Mesendoderm (in vitro differentiated cells): Measurements from ENCODE around the gene CCDC177.

ENCODE experiments used
- DNase-seq: peaks from one replicate; pipeline ENCODE4 v3.0.0; 2013
- H2AK5ac ChIP-seq: 2 replicates; pipeline ENCODE4 v1.6.1; 2013; ENCODE audit warnings: low read length, inconsistent platforms
- H2BK120ac ChIP-seq: 2 replicates; pipeline ENCODE4 v1.6.1; 2013; ENCODE audit warnings: low read depth, mild to moderate bottlenecking, low read length, moderate library complexity, mixed read lengths
- H2BK15ac ChIP-seq: replicated peaks from 2 replicates; pipeline ENCODE4 v1.6.1; 2013; ENCODE audit warnings: low read depth, mild to moderate bottlenecking, moderate library complexity
- H2BK5ac ChIP-seq: 2 replicates; pipeline ENCODE4 v1.6.1; 2013; ENCODE audit warnings: low read length, inconsistent platforms
- H3K18ac ChIP-seq: 2 replicates; pipeline ENCODE4 v1.6.1; 2013; ENCODE audit warnings: mild to moderate bottlenecking, low read length, mixed read lengths
- H3K23ac ChIP-seq: one replicate; pipeline ENCODE4 v1.6.1; 2013; ENCODE audit warnings: low read length
- H3K27ac ChIP-seq: 2 replicates; pipeline ENCODE4 v1.5.1; 2013; ENCODE audit warnings: low read depth, mild to moderate bottlenecking, inconsistent platforms, low read length, moderate library complexity
- H3K27me3 ChIP-seq: 2 replicates; pipeline ENCODE4 v1.6.1; 2013; ENCODE audit warnings: low read length, control low read depth, mild to moderate bottlenecking, inconsistent platforms; ENCODE audit not compliant: insufficient read depth, poor library complexity
- H3K36me3 ChIP-seq: 2 replicates; pipeline ENCODE4 v1.6.1; 2013; ENCODE audit warnings: low read length, inconsistent platforms; ENCODE audit not compliant: control insufficient read depth, insufficient read depth
- H3K4ac ChIP-seq: one replicate; pipeline ENCODE4 v1.6.1; 2013; ENCODE audit warnings: low read depth, mild to moderate bottlenecking, low read length, moderate library complexity
- H3K4me1 ChIP-seq: 2 replicates; pipeline ENCODE4 v1.6.1; 2013; ENCODE audit warnings: low read depth, low read length, inconsistent platforms; ENCODE audit not compliant: control insufficient read depth
- H3K4me2 ChIP-seq: 2 replicates; pipeline ENCODE4 v1.6.1; 2013; ENCODE audit warnings: low read length
- H3K4me3 ChIP-seq: 2 replicates; pipeline ENCODE4 v1.5.1; 2013; ENCODE audit warnings: mild to moderate bottlenecking, low read length
- H3K56ac ChIP-seq: one replicate; pipeline ENCODE4 v1.6.1; 2013; ENCODE audit warnings: low read length
- H3K79me1 ChIP-seq: 2 replicates; pipeline ENCODE4 v1.6.1; 2013; ENCODE audit warnings: low read length, inconsistent platforms
- H3K79me2 ChIP-seq: 2 replicates; pipeline ENCODE4 v1.6.1; 2013; ENCODE audit warnings: mild to moderate bottlenecking, low read length; ENCODE audit not compliant: control insufficient read depth, insufficient read depth
- H3K9ac ChIP-seq: 2 replicates; pipeline ENCODE4 v1.6.1; 2013; ENCODE audit warnings: low read length, inconsistent platforms
- H4K5ac ChIP-seq: one replicate; pipeline ENCODE4 v1.6.1; 2013; ENCODE audit warnings: low read length
- H4K8ac ChIP-seq: one replicate; pipeline ENCODE4 v1.6.1; 2013; ENCODE audit warnings: low read depth, mild to moderate bottlenecking, control low read depth, low read length, moderate library complexity
- WGBS: extraction: QIAGEN DNeasy Blood & Tissue Kit; methylation state at CpG from one replicate; pipeline ENCODE4 v1.1.7; 2013; ENCODE audit warnings: low lambda C conversion rate, missing lambda C conversion rate; ENCODE audit not compliant: insufficient coverage; ENCODE audit errors: extremely low coverage; 5-methylcytosine and 5-hydroxymethylcytosine counted together

The CCDC177 gene

DNA sequence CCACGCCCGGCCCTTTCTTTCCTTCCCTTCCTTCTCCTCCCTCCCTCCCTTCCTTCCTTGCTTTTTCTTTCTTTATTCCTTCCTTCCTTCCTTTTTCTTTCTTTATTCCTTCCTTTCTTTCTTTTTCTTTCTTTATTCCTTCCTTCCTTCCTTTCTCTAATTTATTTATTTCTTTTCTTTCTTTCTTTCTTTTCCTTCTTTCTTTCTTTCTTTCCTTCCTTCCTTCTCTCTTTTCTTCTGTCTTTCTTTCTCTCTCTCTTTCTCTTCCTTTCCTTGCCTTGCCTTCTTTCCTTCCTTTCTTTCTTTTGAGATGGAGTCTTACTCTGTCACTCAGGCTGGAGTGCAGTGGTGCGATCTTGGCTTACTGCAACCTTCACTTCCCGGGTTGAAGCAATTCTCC lies 15.9 kb downstream of the CCDC177 start:
- WGBS, result no CpG with 5 or more reads among the region's 4 CpGs
- H3K4me1 ChIP-seq, result peaks cover 11% of the 10 kb centered on the region
- H3K56ac ChIP-seq, result no peak overlapping the region
- H4K5ac ChIP-seq, result no peak overlapping the region
- H3K18ac ChIP-seq, result no peak overlapping the region
- H3K79me2 ChIP-seq, result no peaks in the 10 kb centered on the region
- H3K79me1 ChIP-seq, result no peaks in the 10 kb centered on the region
- no peak overlapping the region for H2AK5ac ChIP-seq
- H3K23ac ChIP-seq, result no peak overlapping the region
- no peak for DNase-seq
- H2BK5ac ChIP-seq, result no peak overlapping the region
- no peak overlapping the region for H2BK120ac ChIP-seq
- H3K9ac ChIP-seq, result no peak overlapping the region
- H3K27me3 ChIP-seq, result no peaks in the 10 kb centered on the region
- H3K27ac ChIP-seq, result no peak overlapping the region
- no peak overlapping the region for H3K4me3 ChIP-seq
- no peak overlapping the region for H3K4ac ChIP-seq
- H3K36me3 ChIP-seq, result no peaks in the 10 kb centered on the region
- no peak overlapping the region for H2BK15ac ChIP-seq
- no peak overlapping the region for H3K4me2 ChIP-seq
- H4K8ac ChIP-seq, result no peak overlapping the region

DNA sequence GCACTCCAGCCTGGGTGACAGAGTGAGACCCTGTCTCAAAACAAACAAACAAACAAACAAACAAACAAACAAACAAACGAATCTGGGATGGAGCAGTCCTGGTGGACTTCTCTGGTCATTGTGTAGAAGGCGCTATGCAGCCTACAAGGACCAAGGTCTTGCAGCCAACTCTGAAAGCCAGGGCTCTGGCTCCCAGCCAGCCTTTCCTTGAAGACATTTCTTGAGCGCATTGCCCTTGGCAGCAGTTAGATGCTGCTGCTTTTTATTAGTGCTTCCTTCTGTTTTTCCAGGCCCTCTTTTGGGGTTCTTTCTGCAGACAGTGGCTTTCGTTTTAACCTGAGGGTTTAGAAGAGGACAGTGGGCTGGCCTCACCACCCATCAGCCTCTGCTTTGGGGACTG lies 20.2 kb downstream of the CCDC177 start:
- H2AK5ac ChIP-seq, result no peak overlapping the region

DNA sequence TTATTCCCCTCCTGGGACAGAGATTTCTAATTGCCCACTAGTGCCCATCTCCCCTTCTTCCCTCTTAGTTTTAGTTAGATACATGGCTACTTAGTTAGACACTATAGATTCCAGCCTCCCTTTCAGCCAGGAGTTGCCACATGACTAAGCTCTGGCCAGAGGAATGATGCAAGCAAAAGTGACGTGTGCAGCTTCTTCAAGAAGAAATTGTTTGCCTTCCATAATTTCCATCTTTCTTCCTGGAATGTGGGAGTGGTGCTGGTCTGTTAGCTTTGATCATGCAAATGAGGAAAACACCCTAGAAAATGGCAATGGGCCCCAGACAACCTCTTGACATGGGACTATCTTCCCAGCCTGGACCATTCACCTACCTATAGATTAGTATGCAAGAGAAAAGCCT lies 21.4 kb downstream of the CCDC177 start:
- Histone ChIP-seq H3K56ac (no peak overlapping the region), H2BK5ac (no peak overlapping the region), H2BK15ac (no peak overlapping the region), H2AK5ac (no peak overlapping the region), H3K79me2 (no peaks in the 10 kb centered on the region), H3K27ac (no peak overlapping the region), H3K4ac (no peak overlapping the region), H3K36me3 (no peaks in the 10 kb centered on the region), H3K18ac (no peak overlapping the region), H3K4me1 (no peaks in the 10 kb centered on the region), H3K9ac (no peak overlapping the region), H2BK120ac (no peak overlapping the region), H4K5ac (no peak overlapping the region), H3K23ac (no peak overlapping the region), H3K4me3 (no peak overlapping the region), H3K4me2 (no peak overlapping the region), H3K79me1 (no peaks in the 10 kb centered on the region), H4K8ac (no peak overlapping the region), H3K27me3 (no peaks in the 10 kb centered on the region)
- WGBS, result no CpG with 5 or more reads among the region's 1 CpG
- no peak for DNase-seq

More for the DNA sequence above, 20.2 kb downstream of the CCDC177 start:
- no peak overlapping the region for H3K4ac ChIP-seq
- H3K4me3 ChIP-seq, result no peak overlapping the region
- no peak overlapping the region for H3K18ac ChIP-seq
- no peak overlapping the region for H3K56ac ChIP-seq
- H4K8ac ChIP-seq, result no peak overlapping the region
- no peak overlapping the region for H2BK120ac ChIP-seq
- H3K23ac ChIP-seq, result no peak overlapping the region
- WGBS, result no CpG with 5 or more reads among the region's 4 CpGs
- H3K9ac ChIP-seq, result no peak overlapping the region
- H3K79me1 ChIP-seq, result no peaks in the 10 kb centered on the region
- no peak overlapping the region for H2BK5ac ChIP-seq
- H3K4me2 ChIP-seq, result no peak overlapping the region
- no peak overlapping the region for H3K27ac ChIP-seq
- no peaks in the 10 kb centered on the region for H3K36me3 ChIP-seq
- no peaks in the 10 kb centered on the region for H3K79me2 ChIP-seq
- no peaks in the 10 kb centered on the region for H3K4me1 ChIP-seq
- no peak overlapping the region for H4K5ac ChIP-seq
- DNase-seq, result no peak
- no peak overlapping the region for H2BK15ac ChIP-seq
- H3K27me3 ChIP-seq, result no peaks in the 10 kb centered on the region

DNA sequence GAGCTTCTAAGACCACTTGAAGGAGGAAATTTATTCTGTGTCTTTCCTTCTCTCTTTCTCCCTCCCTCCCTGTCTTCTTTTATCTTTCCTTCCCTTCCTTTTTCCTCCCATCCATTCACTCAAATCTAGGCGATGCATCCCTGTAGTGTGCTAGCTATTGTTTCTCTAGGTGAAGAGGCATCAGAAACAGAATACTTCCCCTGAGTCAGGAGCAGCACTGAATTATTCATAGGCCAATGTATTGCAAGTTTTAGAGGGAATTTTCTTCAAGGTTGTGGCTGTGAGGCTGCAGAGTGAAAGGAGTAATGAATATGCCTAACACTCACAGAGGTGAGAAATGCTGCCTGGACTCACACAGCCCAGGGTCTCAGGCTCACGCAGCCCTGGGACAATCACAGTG lies 23.2 kb downstream of the CCDC177 start:
- no peak overlapping the region for H3K23ac ChIP-seq
- no peaks in the 10 kb centered on the region for H3K79me2 ChIP-seq
- no peak overlapping the region for H2BK120ac ChIP-seq
- H3K79me1 ChIP-seq, result no peaks in the 10 kb centered on the region
- no peak overlapping the region for H2BK5ac ChIP-seq
- no peaks in the 10 kb centered on the region for H3K27me3 ChIP-seq
- H2AK5ac ChIP-seq, result no peak overlapping the region
- H3K36me3 ChIP-seq, result no peaks in the 10 kb centered on the region
- no peak overlapping the region for H3K4me2 ChIP-seq
- H3K18ac ChIP-seq, result no peak overlapping the region
- H3K4ac ChIP-seq, result no peak overlapping the region
- no peaks in the 10 kb centered on the region for H3K4me1 ChIP-seq
- H3K9ac ChIP-seq, result no peak overlapping the region
- no peak overlapping the region for H4K5ac ChIP-seq
- no peak overlapping the region for H4K8ac ChIP-seq
- DNase-seq, result no peak
- peak overlapping the region; percentile 35 for H3K56ac ChIP-seq
- no peak overlapping the region for H3K27ac ChIP-seq
- no peak overlapping the region for H3K4me3 ChIP-seq
- WGBS, result no CpG with 5 or more reads among the region's 2 CpGs
- no peak overlapping the region for H2BK15ac ChIP-seq

DNA sequence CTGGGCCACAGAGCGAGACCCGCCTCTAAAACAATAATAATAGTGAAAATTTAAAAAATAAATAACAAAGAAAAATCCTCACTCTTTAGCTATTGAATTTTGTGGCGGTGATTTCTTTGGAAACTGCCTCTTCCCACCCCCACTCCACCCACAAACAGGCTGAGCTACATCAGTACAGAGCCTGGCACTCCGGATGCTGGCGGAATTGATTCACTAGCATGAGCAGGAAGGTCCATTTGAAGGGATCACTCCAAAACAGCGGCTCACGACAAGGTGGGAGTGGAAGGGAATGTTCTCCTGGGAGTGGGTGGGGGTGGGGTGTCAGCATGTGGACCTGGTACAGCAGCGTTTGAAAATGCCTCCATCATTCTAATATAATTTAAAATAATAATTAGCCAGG lies 26.1 kb downstream of the CCDC177 start:
- H4K5ac ChIP-seq, result no peak overlapping the region
- H2AK5ac ChIP-seq, result no peak overlapping the region
- H3K23ac ChIP-seq, result no peak overlapping the region
- H3K36me3 ChIP-seq, result no peaks in the 10 kb centered on the region
- no peak overlapping the region for H2BK15ac ChIP-seq
- no peak overlapping the region for H3K27ac ChIP-seq
- no peak overlapping the region for H2BK5ac ChIP-seq
- H2BK120ac ChIP-seq, result no peak overlapping the region
- no peaks in the 10 kb centered on the region for H3K4me1 ChIP-seq
- DNase-seq, result no peak
- no peak overlapping the region for H3K4me2 ChIP-seq
- peak overlapping the region; percentile 40 for H3K56ac ChIP-seq
- no peak overlapping the region for H4K8ac ChIP-seq
- H3K79me2 ChIP-seq, result no peaks in the 10 kb centered on the region
- H3K79me1 ChIP-seq, result no peaks in the 10 kb centered on the region
- H3K27me3 ChIP-seq, result no peaks in the 10 kb centered on the region
- no CpG with 5 or more reads among the region's 8 CpGs for WGBS
- no peak overlapping the region for H3K4me3 ChIP-seq
- H3K9ac ChIP-seq, result peak overlapping the region; percentile 25
- no peak overlapping the region for H3K18ac ChIP-seq
- no peak overlapping the region for H3K4ac ChIP-seq

DNA sequence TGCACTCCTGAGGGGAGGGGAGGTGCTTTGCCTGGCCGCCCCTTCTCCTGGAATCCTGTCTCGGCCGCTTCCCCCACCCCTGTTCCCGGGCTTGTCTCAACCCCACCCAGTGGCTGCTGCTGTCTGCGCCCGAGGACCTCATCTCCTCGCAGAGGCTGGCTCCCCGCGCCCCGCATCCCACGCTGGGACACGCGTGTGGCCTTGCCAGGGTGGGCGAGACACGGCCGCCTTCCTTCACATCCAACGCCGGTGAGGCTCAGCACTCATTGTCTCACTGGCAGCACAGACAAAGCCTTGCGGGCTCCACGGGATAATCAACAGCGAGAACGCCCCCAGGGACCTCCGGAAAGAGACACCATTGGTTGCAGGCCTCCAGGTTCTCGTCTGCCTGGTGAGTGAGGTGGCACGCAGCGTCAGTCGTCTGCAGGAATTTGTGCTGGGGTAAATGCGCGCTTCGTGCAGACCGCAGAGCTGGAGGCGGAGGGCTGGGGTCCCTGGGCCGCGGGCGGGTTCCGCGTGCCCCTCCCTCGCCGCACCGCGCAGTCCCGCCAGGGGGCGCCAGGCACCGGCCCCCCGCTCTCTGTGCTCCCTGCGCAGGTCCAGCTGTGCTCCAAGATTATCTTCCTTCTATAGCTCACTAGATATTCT lies 26.8 kb downstream of the CCDC177 start:
- peak overlapping the region; percentile 70 for H3K4me2 ChIP-seq
- peak overlapping the region; percentile 74 for H3K27ac ChIP-seq
- H3K9ac ChIP-seq, result peak overlapping the region; percentile 83
- peak overlapping the region; percentile 30 for H3K18ac ChIP-seq
- no peak overlapping the region for H2AK5ac ChIP-seq
- no peak overlapping the region for H4K5ac ChIP-seq
- no CpG with 5 or more reads among the region's 46 CpGs for WGBS
- peak overlapping the region; percentile 16 for H4K8ac ChIP-seq
- peak overlapping the region; percentile 81 for H3K23ac ChIP-seq
- peak overlapping the region; percentile 84 for H2BK5ac ChIP-seq
- H2BK15ac ChIP-seq, result no peak overlapping the region
- H3K36me3 ChIP-seq, result no peaks in the 10 kb centered on the region
- H3K4ac ChIP-seq, result no peak overlapping the region
- no peak overlapping the region for H2BK120ac ChIP-seq
- no peaks in the 10 kb centered on the region for H3K79me1 ChIP-seq
- peak overlapping the region; percentile 23 for H3K4me3 ChIP-seq
- H3K79me2 ChIP-seq, result no peaks in the 10 kb centered on the region
- H3K4me1 ChIP-seq, result no peaks in the 10 kb centered on the region
- peak; percentile 96 for DNase-seq
- H3K56ac ChIP-seq, result peak overlapping the region; percentile 96
- no peaks in the 10 kb centered on the region for H3K27me3 ChIP-seq
